ENCODE measurements around the gene PDE11A. TPM values are rescaled to one million over a fixed set of nuclear protein-coding genes. Genes with fewer than 3 reads are reported as not detected.

Gene PDE11A
- polyA plus RNA-seq, 2 of the 4 experiments (the other 2 are of a cell fraction): 3.6 to 5.6 TPM

DNA sequence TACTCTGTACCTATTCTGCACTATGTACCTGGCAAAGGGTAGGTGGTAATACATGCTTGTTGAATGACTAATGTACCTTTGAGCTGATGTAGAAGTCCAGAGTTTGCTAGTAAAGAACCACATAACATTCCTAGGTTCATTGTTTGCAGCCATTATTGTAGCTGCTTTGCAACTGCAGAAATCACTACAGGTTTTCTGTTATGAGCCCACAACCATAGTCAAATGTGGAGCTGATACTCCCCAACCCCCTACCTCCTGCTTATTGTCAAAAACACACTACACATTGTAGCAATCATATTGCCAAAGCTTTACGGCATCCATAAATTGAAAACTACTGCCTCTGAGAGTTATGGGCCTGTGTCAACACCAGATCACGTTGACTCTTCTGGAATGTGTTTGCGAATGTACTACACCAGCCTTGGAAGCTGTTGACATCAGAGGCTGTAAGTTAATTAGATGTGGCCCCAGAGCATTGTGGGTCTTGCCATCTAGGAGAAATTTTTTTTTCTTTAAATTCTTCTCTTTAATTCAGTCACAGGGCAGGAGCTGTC is 493.0 kb downstream of the PDE11A start:
- no peak overlapping the region for H3K27ac ChIP-seq
- ATAC-seq: no peak
- no peak overlapping the region for H3K4me2 ChIP-seq
- ChIA-PET POLR2A (no interaction called here), CTCF (interaction anchor here (0.8 to 1.5 kb wide), 2 partner anchors 14 to 34 kb away, joined by 3 read pairs; no protein-coding TSS in a partner anchor)
- TF ChIP-seq RCOR1 (IDR thresholded peaks at IDR 0.05; ENCODE audit: low read depth, low read length) (no peak), RFX5 (IDR thresholded peaks at IDR 0.05) (no peak), EHF (CRISPR knock-in tag; IDR thresholded peaks at IDR 0.05) (no peak), BHLHE40 (IDR thresholded peaks at IDR 0.05; ENCODE audit: low read depth, low read length) (no peak), KDM1A (IDR thresholded peaks at IDR 0.05; ENCODE audit: low read depth) (no peak), NPAS2 (CRISPR knock-in tag; IDR thresholded peaks at IDR 0.05; ENCODE audit: borderline replicate concordance) (no peak), FOXS1 (CRISPR knock-in tag; IDR thresholded peaks at IDR 0.05) (no peak), HOXB13 (CRISPR knock-in tag; IDR thresholded peaks at IDR 0.05; ENCODE audit: low read depth) (no peak), HEYL (CRISPR knock-in tag; IDR thresholded peaks at IDR 0.05) (no peak), FOSL2 (IDR thresholded peaks at IDR 0.05) (no peak), FOSL2 (CRISPR knock-in tag; IDR thresholded peaks at IDR 0.05) (no peak), ESRRA (IDR thresholded peaks at IDR 0.05; ENCODE audit: borderline replicate concordance, low read length) (no peak)
- TF ChIP-seq, protein P1, sequence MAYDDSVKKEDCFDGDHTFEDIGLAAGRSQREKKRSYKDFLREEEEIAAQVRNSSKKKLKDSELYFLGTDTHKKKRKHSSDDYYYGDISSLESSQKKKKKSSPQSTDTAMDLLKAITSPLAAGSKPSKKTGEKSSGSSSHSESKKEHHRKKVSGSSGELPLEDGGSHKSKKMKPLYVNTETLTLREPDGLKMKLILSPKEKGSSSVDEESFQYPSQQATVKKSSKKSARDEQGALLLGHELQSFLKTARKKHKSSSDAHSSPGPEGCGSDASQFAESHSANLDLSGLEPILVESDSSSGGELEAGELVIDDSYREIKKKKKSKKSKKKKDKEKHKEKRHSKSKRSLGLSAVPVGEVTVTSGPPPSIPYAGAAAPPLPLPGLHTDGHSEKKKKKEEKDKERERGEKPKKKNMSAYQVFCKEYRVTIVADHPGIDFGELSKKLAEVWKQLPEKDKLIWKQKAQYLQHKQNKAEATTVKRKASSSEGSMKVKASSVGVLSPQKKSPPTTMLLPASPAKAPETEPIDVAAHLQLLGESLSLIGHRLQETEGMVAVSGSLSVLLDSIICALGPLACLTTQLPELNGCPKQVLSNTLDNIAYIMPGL (CRISPR knock-in tag; IDR thresholded peaks at IDR 0.05; ENCODE audit: borderline replicate concordance): no peak
- TF ChIP-seq, protein P2, sequence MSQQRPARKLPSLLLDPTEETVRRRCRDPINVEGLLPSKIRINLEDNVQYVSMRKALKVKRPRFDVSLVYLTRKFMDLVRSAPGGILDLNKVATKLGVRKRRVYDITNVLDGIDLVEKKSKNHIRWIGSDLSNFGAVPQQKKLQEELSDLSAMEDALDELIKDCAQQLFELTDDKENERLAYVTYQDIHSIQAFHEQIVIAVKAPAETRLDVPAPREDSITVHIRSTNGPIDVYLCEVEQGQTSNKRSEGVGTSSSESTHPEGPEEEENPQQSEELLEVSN (IDR thresholded peaks at IDR 0.05; ENCODE audit: borderline replicate concordance, low read depth): no peak
- TF ChIP-seq, protein P3, sequence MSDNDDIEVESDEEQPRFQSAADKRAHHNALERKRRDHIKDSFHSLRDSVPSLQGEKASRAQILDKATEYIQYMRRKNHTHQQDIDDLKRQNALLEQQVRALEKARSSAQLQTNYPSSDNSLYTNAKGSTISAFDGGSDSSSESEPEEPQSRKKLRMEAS (IDR thresholded peaks at IDR 0.05): no peak
- TF ChIP-seq, protein P4, sequence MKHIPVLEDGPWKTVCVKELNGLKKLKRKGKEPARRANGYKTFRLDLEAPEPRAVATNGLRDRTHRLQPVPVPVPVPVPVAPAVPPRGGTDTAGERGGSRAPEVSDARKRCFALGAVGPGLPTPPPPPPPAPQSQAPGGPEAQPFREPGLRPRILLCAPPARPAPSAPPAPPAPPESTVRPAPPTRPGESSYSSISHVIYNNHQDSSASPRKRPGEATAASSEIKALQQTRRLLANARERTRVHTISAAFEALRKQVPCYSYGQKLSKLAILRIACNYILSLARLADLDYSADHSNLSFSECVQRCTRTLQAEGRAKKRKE (CRISPR knock-in tag; IDR thresholded peaks at IDR 0.05; ENCODE audit: low read depth): no peak
- TF ChIP-seq, protein P5, sequence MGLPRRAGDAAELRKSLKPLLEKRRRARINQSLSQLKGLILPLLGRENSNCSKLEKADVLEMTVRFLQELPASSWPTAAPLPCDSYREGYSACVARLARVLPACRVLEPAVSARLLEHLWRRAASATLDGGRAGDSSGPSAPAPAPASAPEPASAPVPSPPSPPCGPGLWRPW (IDR thresholded peaks at IDR 0.05): no peak
- no peaks in the 10 kb centered on the region for H3K4me1 ChIP-seq
- FAIRE-seq: no peak
- H3K4me3 ChIP-seq: no peak overlapping the region
- no peak for DNase-seq (ENCODE audit: low read depth in 1 of 2, low spot score in 1 of 2)
- WGBS (ENCODE audit: missing lambda C conversion rate): 65% methylated on average over 3 of the region's 3 CpGs
- no peaks in the 10 kb centered on the region for H3K9me3 ChIP-seq

DNA sequence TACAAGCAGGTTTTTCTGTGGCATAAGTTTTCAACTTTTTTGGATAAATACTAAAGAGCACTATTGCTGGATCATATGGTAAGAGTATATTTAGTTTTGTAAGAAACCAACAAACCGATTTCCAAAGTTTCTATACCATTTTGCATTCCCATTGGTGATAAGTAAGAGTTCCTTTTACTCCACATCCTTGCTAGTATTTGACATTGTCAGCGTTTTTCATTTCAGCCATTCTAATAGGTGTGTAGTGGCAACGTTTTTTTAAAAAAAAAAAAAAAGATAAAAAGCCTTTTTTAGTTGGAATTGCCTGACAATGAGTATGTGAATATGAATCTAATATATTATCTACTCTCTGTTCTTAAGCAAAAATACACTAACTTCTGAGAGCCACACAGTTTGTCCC is 494.1 kb downstream of the PDE11A start:
- DNase-seq (ENCODE audit: low read depth in 1 of 2, low spot score in 1 of 2): no peak
- ChIA-PET CTCF (interaction anchor here (0.7 kb wide), 1 partner anchor 11 kb away, joined by 3 read pairs; no protein-coding TSS in a partner anchor), POLR2A (interaction anchor here (0.7 kb wide), 1 partner anchor 527 kb away, joined by 3 read pairs; no protein-coding TSS in a partner anchor)
- 19% methylated on average over 3 of the region's 3 CpGs for WGBS (ENCODE audit: missing lambda C conversion rate)
- H3K27ac ChIP-seq: no peak overlapping the region
- ATAC-seq: no peak
- H3K4me1 ChIP-seq: no peaks in the 10 kb centered on the region
- TF ChIP-seq MAFK (IDR thresholded peaks at IDR 0.05; ENCODE audit: partially characterized antibody): peak; percentile 71
- TF ChIP-seq, protein P1 (CRISPR knock-in tag; IDR thresholded peaks at IDR 0.05; ENCODE audit: borderline replicate concordance): no peak
- FAIRE-seq: no peak
- no peak overlapping the region for H3K4me3 ChIP-seq
- no peak overlapping the region for H3K4me2 ChIP-seq
- H3K9me3 ChIP-seq: no peaks in the 10 kb centered on the region

Measured in A549 (cell line).